Progenitor cell of endocrine pancreas (in vitro differentiated cells): ENCODE data around the gene SNED1. TPM values are rescaled to one million over a fixed set of nuclear protein-coding genes. Genes with fewer than 3 reads are reported as not detected.
"Not testable (repeated sequence)": the region's sequence is repeated elsewhere in the genome, so short reads cannot be mapped to it uniquely, and the experiment has no call there.

Experiments
- DNase-seq: peaks from one replicate; pipeline ENCODE4 v3.0.0; 2021; ENCODE audit warnings: low spot score; ENCODE audit not compliant: unreplicated experiment
- H3K27ac Mint-ChIP-seq: 2 replicates; pipeline ENCODE4 v1.8.0; 2021; ENCODE audit warnings: mild to moderate bottlenecking, moderate library complexity, mixed read lengths
- H3K27me3 Mint-ChIP-seq: 2 replicates; pipeline ENCODE4 v1.8.0; 2021; ENCODE audit warnings: mixed read lengths
- H3K36me3 Mint-ChIP-seq: 2 replicates; pipeline ENCODE4 v1.8.0; 2022; ENCODE audit warnings: mixed read lengths; ENCODE audit not compliant: insufficient read depth
- H3K4me1 Mint-ChIP-seq: 2 replicates; pipeline ENCODE4 v1.8.0; 2021; ENCODE audit warnings: low read depth, mixed read lengths
- H3K4me3 Mint-ChIP-seq: 2 replicates; pipeline ENCODE4 v1.8.0; 2021; ENCODE audit warnings: low read depth, mild to moderate bottlenecking, moderate library complexity, mixed read lengths
- H3K9me3 Mint-ChIP-seq: 2 replicates; pipeline ENCODE4 v1.8.0; 2021; ENCODE audit warnings: low read depth, mixed read lengths
- CTCF ChIP-seq: fragments of 200-600 bp; sonication (generic); IDR thresholded peaks from one replicate; pipeline ENCODE4 v1.5.0; 2021; ENCODE audit warnings: antibody characterized with exemption, mild to moderate bottlenecking; ENCODE audit not compliant: unreplicated experiment
- total RNA-seq: library from RNA; stranded (reverse); gene quantifications from 2 replicates; pipeline ENCODE4 v1.2.1, GENCODE V29; 2021

SNED1 gene
- total RNA-seq, 1 donor from 2014 or later, result 2.2 TPM

GRCh38 chr2:240974771-240975572, 23.4 kb upstream of the SNED1 start:
- H3K27me3 Mint-ChIP-seq, result peaks cover 21% of the 10 kb centered on the region
- H3K4me3 Mint-ChIP-seq, result no peak overlapping the region
- peaks cover 3% of the 10 kb centered on the region for H3K4me1 Mint-ChIP-seq
- peaks cover 2% of the 10 kb centered on the region for H3K9me3 Mint-ChIP-seq
- H3K27ac Mint-ChIP-seq, result no peak overlapping the region
- no peak for TF ChIP-seq CTCF
- no peak for DNase-seq
- no peaks in the 10 kb centered on the region for H3K36me3 Mint-ChIP-seq

- H3K27ac Mint-ChIP-seq, H3K36me3 Mint-ChIP-seq, H3K4me1 Mint-ChIP-seq, H3K9me3 Mint-ChIP-seq, H3K4me3 Mint-ChIP-seq, DNase-seq: not testable (repeated sequence)
- H3K27me3 Mint-ChIP-seq, result peaks cover 21% of the 10 kb centered on the region
Observed at GRCh38 chr2:240975903-240976302, 22.5 kb upstream of the SNED1 start.

GRCh38 chr2:240981280-240981679, 17.1 kb upstream of the SNED1 start:
- Mint-ChIP-seq H3K4me3 (no peak overlapping the region), H3K36me3 (no peaks in the 10 kb centered on the region), H3K4me1 (no peaks in the 10 kb centered on the region), H3K9me3 (no peaks in the 10 kb centered on the region), H3K27me3 (peaks cover 26% of the 10 kb centered on the region), H3K27ac (no peak overlapping the region)
- no peak for TF ChIP-seq CTCF
- no peak for DNase-seq

GRCh38 chr2:240981871-240982800, 16.3 kb upstream of the SNED1 start:
- no peak for DNase-seq
- TF ChIP-seq CTCF, result no peak
- H3K4me1 Mint-ChIP-seq, result no peaks in the 10 kb centered on the region
- no peak overlapping the region for H3K4me3 Mint-ChIP-seq
- H3K36me3 Mint-ChIP-seq, result no peaks in the 10 kb centered on the region
- H3K9me3 Mint-ChIP-seq, result no peaks in the 10 kb centered on the region
- peaks cover 26% of the 10 kb centered on the region for H3K27me3 Mint-ChIP-seq
- H3K27ac Mint-ChIP-seq, result no peak overlapping the region

- no peak for DNase-seq
- no peaks in the 10 kb centered on the region for H3K36me3 Mint-ChIP-seq
Observed at GRCh38 chr2:240982821-240983281, 15.6 kb upstream of the SNED1 start.

More at GRCh38 chr2:240982821-240983281, 15.6 kb upstream of the SNED1 start:
- peaks cover 26% of the 10 kb centered on the region for H3K27me3 Mint-ChIP-seq
- no peak overlapping the region for H3K27ac Mint-ChIP-seq
- no peak for TF ChIP-seq CTCF
- H3K4me3 Mint-ChIP-seq, result no peak overlapping the region
- no peaks in the 10 kb centered on the region for H3K4me1 Mint-ChIP-seq
- no peaks in the 10 kb centered on the region for H3K9me3 Mint-ChIP-seq
